Prostate gland (tissue), 2 donors: ENCODE results near the gene UGT1A3. TPM values are rescaled to one million over a fixed set of nuclear protein-coding genes. Genes with fewer than 3 reads are reported as not detected.
"Not testable (repeated sequence)": the region's sequence is repeated elsewhere in the genome, so short reads cannot be mapped to it uniquely, and the experiment has no call there.

Source experiments
- DNase-seq: peaks from one replicate; pipeline ENCODE4 v3.0.0-alpha.2; 2019; ENCODE audit warnings: low spot score
- H3K27ac ChIP-seq, 2 donors: fragments of 200-600 bp; sonication (generic); 2 replicates each; pipeline ENCODE4 v1.5.1; 2017 to 2019
- H3K27me3 ChIP-seq: fragments of 200-600 bp; sonication (generic); replicated peaks from 2 replicates; pipeline ENCODE4 v1.5.1; 2019; ENCODE audit not compliant: insufficient read depth
- H3K36me3 ChIP-seq, 2 donors: fragments of 200-600 bp; sonication (generic); 1 replicate in 1 of 2; 2 replicates in 1 of 2; pipeline versions ENCODE4 v1.5.1 to v1.8.1; 2017 to 2019
- H3K4me1 ChIP-seq: fragments of 200-600 bp; sonication (generic); replicated peaks from 2 replicates; pipeline ENCODE4 v1.5.1; 2019
- H3K4me3 ChIP-seq, 2 donors: fragments of 200-600 bp; sonication (generic); 2 replicates each; pipeline ENCODE4 v1.5.1; 2017 to 2019
- H3K9me3 ChIP-seq: fragments of 200-600 bp; sonication (generic); 2 replicates; pipeline ENCODE4 v1.5.1; 2017
- CTCF ChIP-seq, 4 experiments: fragments of 200-600 bp in 2 of 4; fragments of 450-650 bp in 2 of 4; sonication (generic) in 2 of 4; IDR thresholded peaks; 1 replicate in 3 of 4; 2 replicates in 1 of 4; pipeline ENCODE4 v1.5.1; 2016 to 2019; ENCODE audit warnings: antibody characterized with exemption in 4 of 4, mild to moderate bottlenecking in 2 of 4, moderate library complexity in 2 of 4
- POLR2A ChIP-seq: fragments of 450-650 bp; IDR thresholded peaks from one replicate; pipeline ENCODE4 v1.6.1; 2016; ENCODE audit warnings: antibody characterized with exemption, mild to moderate bottlenecking
- POLR2AphosphoS5 ChIP-seq: sonication (generic); formaldehyde crosslinking; IDR thresholded peaks from one replicate; pipeline ENCODE4 v1.6.1; 2017; ENCODE audit warnings: antibody characterized with exemption
- WGBS: methylation state at CpG from one replicate; pipeline ENCODE4 v1.1.5; 2018; 5-methylcytosine and 5-hydroxymethylcytosine counted together
- intact Hi-C: fragments of 100-400 bp; cut with DNase I; formaldehyde crosslinking; loops from one replicate; pipeline ENCODE4 v1.14.2; 2022
- total RNA-seq, 2 donors: library from RNA; depleted of rRNA; stranded (reverse); fragments of >200 nt; gene quantifications; one replicate each; pipeline ENCODE4 v1.1.0, GENCODE V29; 2016

The UGT1A3 gene
- total RNA-seq, 2 donors from 2014 or later, result 0.64 TPM; not detected in 1

GRCh38 chr2:233699424-233700027, 29.3 kb upstream of the UGT1A3 start:
- Histone ChIP-seq H3K27me3 (no peaks in the 10 kb centered on the region), H3K36me3 (no peaks in the 10 kb centered on the region), H3K4me3 (no peak overlapping the region), H3K9me3 (no peaks in the 10 kb centered on the region), H3K27ac (peak overlapping the region in 1 of 2 donors; percentile 31), H3K4me1 (no peaks in the 10 kb centered on the region)
- TF ChIP-seq POLR2A (no peak), POLR2AphosphoS5 (no peak), CTCF (IDR thresholded peaks at IDR 0.05) (no peak)
- 81% methylated on average over 8 of the region's 8 CpGs for WGBS
- no peak for DNase-seq
- intact Hi-C loops, result no loop called here

- intact Hi-C loops, result no loop called here
- peak overlapping the region in 1 of 2 donors; percentile 31 for H3K27ac ChIP-seq
- TF ChIP-seq POLR2AphosphoS5 (peak; percentile 96), POLR2A (no peak)
- H3K4me3 ChIP-seq, result no peak overlapping the region
- H3K9me3 ChIP-seq, result no peaks in the 10 kb centered on the region
- H3K36me3 ChIP-seq, result no peaks in the 10 kb centered on the region
- peak; percentile 78 for DNase-seq
- WGBS, result 9% methylated on average over 1 of the region's 1 CpG
- H3K4me1 ChIP-seq, result no peaks in the 10 kb centered on the region
- no peaks in the 10 kb centered on the region for H3K27me3 ChIP-seq
Measured at GRCh38 chr2:233700028-233700635, 28.7 kb upstream of the UGT1A3 start.

- H3K9me3 ChIP-seq, H3K27me3 ChIP-seq, intact Hi-C loops, H3K36me3 ChIP-seq, H3K27ac ChIP-seq, H3K4me1 ChIP-seq, DNase-seq, H3K4me3 ChIP-seq: not testable (repeated sequence)
- 79% methylated on average over 5 of the region's 5 CpGs for WGBS
Measured at GRCh38 chr2:233700842-233701241, 28.0 kb upstream of the UGT1A3 start.

GRCh38 chr2:233702238-233702637, 26.6 kb upstream of the UGT1A3 start:
- H3K36me3 ChIP-seq, result no peaks in the 10 kb centered on the region
- intact Hi-C loops, result no loop called here
- no peaks in the 10 kb centered on the region for H3K27me3 ChIP-seq
- 57% methylated on average over 3 of the region's 3 CpGs for WGBS
- DNase-seq, result no peak
- H3K9me3 ChIP-seq, result no peaks in the 10 kb centered on the region
- no peak for TF ChIP-seq POLR2AphosphoS5
- no peak for TF ChIP-seq CTCF (IDR thresholded peaks at IDR 0.05)
- TF ChIP-seq POLR2A, result no peak
- no peaks in the 10 kb centered on the region for H3K4me1 ChIP-seq
- no peak overlapping the region for H3K27ac ChIP-seq
- no peak overlapping the region for H3K4me3 ChIP-seq

GRCh38 chr2:233705911-233706506, 22.8 kb upstream of the UGT1A3 start:
- intact Hi-C loops, result no loop called here
- no peak for TF ChIP-seq CTCF (IDR thresholded peaks at IDR 0.05)
- no peak for TF ChIP-seq POLR2AphosphoS5
- TF ChIP-seq POLR2A, result no peak
- no peak overlapping the region for H3K27ac ChIP-seq
- no peak overlapping the region for H3K4me3 ChIP-seq
- peak; percentile 62 for DNase-seq
- no peaks in the 10 kb centered on the region for H3K27me3 ChIP-seq
- H3K4me1 ChIP-seq, result no peaks in the 10 kb centered on the region
- WGBS, result 50% methylated on average over 4 of the region's 4 CpGs
- H3K36me3 ChIP-seq, result no peaks in the 10 kb centered on the region
- H3K9me3 ChIP-seq, result no peaks in the 10 kb centered on the region

- intact Hi-C loops, result no loop called here
- no peak overlapping the region for H3K27ac ChIP-seq
- no peak for TF ChIP-seq CTCF (IDR thresholded peaks at IDR 0.05)
- no peak for TF ChIP-seq POLR2AphosphoS5
- no peak for TF ChIP-seq POLR2A
Measured at GRCh38 chr2:233706720-233707119, 22.1 kb upstream of the UGT1A3 start.

More at GRCh38 chr2:233706720-233707119, 22.1 kb upstream of the UGT1A3 start:
- H3K27me3 ChIP-seq, result no peaks in the 10 kb centered on the region
- no peak overlapping the region for H3K4me3 ChIP-seq
- H3K9me3 ChIP-seq, result no peaks in the 10 kb centered on the region
- no peak for DNase-seq
- WGBS, result 40% methylated on average over 1 of the region's 1 CpG
- H3K4me1 ChIP-seq, result no peaks in the 10 kb centered on the region
- H3K36me3 ChIP-seq, result no peaks in the 10 kb centered on the region
